ENCODE results near the gene PCSK4.

GRCh38 chr19:1474011-1474764, 16.0 kb downstream of the PCSK4 start:
- TF ChIP-seq POLR2A (IDR thresholded peaks at IDR 0.05) (no peak), CTCF (IDR thresholded peaks at IDR 0.05) (no peak)
